ENCODE measurements around the gene NAPSA. TPM values are rescaled to one million over a fixed set of nuclear protein-coding genes. Genes with fewer than 3 reads are reported as not detected.
A peak's percentile ranks its signal among the peaks of the same experiment; 100 is the strongest.

Gene NAPSA
- total and polyA plus RNA-seq, 12 donors: 0.22 to 1.1 (median 0.41) TPM; not detected in 8

GRCh38 chr19:50326101-50326664 is 39.3 kb downstream of the NAPSA start:
- no peaks in the 10 kb centered on the region for H3K9me3 ChIP-seq
- ATAC-seq (no peak), DNase-seq (no peak)
- no peak overlapping the region for H3K27ac ChIP-seq
- H3K4me1 ChIP-seq: peaks cover 3 to 37% (median 20%) of the 10 kb centered on the region in 9 donors
- intact Hi-C loops (cut with DNase I): loop anchor here in 1 of 10 donors (5.0 kb wide), 1 partner anchor 159 kb away; no protein-coding TSS in a partner anchor
- 1 to 3% methylated on average over 24 to 26 of the region's 26 CpGs for WGBS, 2 donors
- no peak for TF ChIP-seq CTCF (IDR thresholded peaks at IDR 0.05)
- H3K4me3 ChIP-seq: peak overlapping the region in 5 of 10 donors; percentile 14 to 27 (median 20)
- H3K27me3 ChIP-seq: peaks cover 0 to 55% (median 37%) of the 10 kb centered on the region in 7 donors
- no peaks in the 10 kb centered on the region for H3K36me3 ChIP-seq

DNA sequence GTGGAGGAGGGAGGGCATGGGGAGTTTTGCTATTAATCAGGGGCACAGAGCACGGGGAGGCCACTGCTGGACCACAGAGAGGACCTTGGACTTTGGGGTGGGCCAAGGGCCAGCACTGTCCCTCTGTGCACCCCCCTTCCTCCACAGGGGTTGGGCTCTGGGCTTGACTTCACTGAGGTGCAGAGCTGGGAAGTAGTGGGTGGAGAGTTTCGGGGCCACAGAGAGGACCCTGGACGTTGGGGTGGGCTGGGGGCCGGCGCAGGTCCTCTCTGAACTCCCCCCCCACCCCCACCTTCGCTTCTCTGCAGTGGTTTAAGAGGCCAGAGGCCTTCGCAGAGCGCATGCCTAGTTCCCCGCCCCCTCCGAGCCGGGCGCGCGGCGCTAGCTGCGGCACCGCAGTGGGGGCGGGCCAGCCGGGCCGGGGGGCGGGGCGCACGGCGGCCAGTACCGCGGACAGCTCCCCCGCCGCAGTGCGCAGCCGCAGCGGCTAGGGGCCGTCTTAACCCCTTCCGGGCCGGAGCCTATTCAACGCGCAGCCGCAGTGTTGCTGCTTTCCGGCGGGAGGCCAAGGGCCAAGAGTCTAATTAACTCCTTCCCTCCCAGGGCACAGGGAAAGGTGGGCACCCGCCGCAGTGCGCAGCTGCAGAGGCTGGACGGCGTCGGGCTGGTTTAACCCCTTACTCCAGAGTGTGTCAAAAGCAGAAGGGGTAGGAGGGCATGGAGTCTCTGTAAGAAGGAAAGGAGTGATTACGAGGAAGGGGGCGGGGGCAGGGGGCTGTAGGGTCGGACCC is 39.9 kb downstream of the NAPSA start:
- ATAC-seq: peak; percentile 20 to 54 (median 28)
- intact Hi-C loops (cut with DNase I): loop anchor here in 1 of 10 donors (5.0 kb wide), 1 partner anchor 158 kb away; no protein-coding TSS in a partner anchor
- peak overlapping the region in 5 of 10 donors; percentile 14 to 27 (median 20) for H3K4me3 ChIP-seq

GRCh38 chr19:50324331-50324730 is 41.1 kb downstream of the NAPSA start:
- no peak for DNase-seq
- Histone ChIP-seq H3K27ac (no peak overlapping the region), H3K36me3 (no peaks in the 10 kb centered on the region), H3K4me3 (no peak overlapping the region), H3K27me3 (peaks cover 0 to 38% (median 23%) of the 10 kb centered on the region in 7 donors), H3K4me1 (peaks cover 0 to 25% (median 9%) of the 10 kb centered on the region in 9 donors), H3K9me3 (no peaks in the 10 kb centered on the region)
- no peak for TF ChIP-seq CTCF (IDR thresholded peaks at IDR 0.05)
- WGBS, 2 donors: 66 to 74% methylated on average over 11 of the region's 11 CpGs
- no peak for ATAC-seq
- intact Hi-C loops (cut with DNase I): no loop called here

More for the DNA sequence above, 39.9 kb downstream of the NAPSA start:
- Histone ChIP-seq H3K27me3 (peaks cover 0 to 48% (median 32%) of the 10 kb centered on the region in 7 donors), H3K27ac (no peak overlapping the region), H3K9me3 (no peaks in the 10 kb centered on the region), H3K36me3 (no peaks in the 10 kb centered on the region), H3K4me1 (peaks cover 3 to 37% (median 20%) of the 10 kb centered on the region in 9 donors)
- TF ChIP-seq CTCF (IDR thresholded peaks at IDR 0.05): no peak
- 2 to 3% methylated on average over 46 to 48 of the region's 48 CpGs for WGBS, 2 donors
- peak; percentile 46 to 73 for DNase-seq

GRCh38 chr19:50323782-50324133 is 41.7 kb downstream of the NAPSA start:
- H3K27me3 ChIP-seq: peaks cover 0 to 35% (median 23%) of the 10 kb centered on the region in 7 donors
- intact Hi-C loops (cut with DNase I): no loop called here
- no peak overlapping the region for H3K4me3 ChIP-seq
- DNase-seq: no peak
- no peaks in the 10 kb centered on the region for H3K36me3 ChIP-seq
- no peak for TF ChIP-seq CTCF (IDR thresholded peaks at IDR 0.05)
- no peak overlapping the region for H3K27ac ChIP-seq
- H3K4me1 ChIP-seq: peaks cover 0 to 24% (median 9%) of the 10 kb centered on the region in 9 donors
- no peaks in the 10 kb centered on the region for H3K9me3 ChIP-seq
- no peak for ATAC-seq
- WGBS, 2 donors: 90 to 92% methylated on average over 12 of the region's 12 CpGs
